H1 (cell line): ENCODE data around the gene LINC01488. TPM values are rescaled to one million over a fixed set of nuclear protein-coding genes. Genes with fewer than 3 reads are reported as not detected.

Experiments
- CTCF ChIA-PET: fragments of 300-600 bp; sonication (Branson Sonifier 250); formaldehyde crosslinking; loops from one replicate; lab custom pipeline; 2021; ENCODE audit not compliant: partially characterized antibody; lab: Charles Lee
- POLR2A ChIA-PET: fragments of 300-600 bp; sonication (Branson Sonifier 250); formaldehyde crosslinking; loops from one replicate; lab custom pipeline; 2021; ENCODE audit warnings: inconsistent platforms; ENCODE audit not compliant: partially characterized antibody; lab: Charles Lee
- DNase-seq, 2 experiments: peaks; one replicate each; pipeline versions ENCODE4 v3.0.0 to v3.0.0-alpha.2; 2010 to 2022; ENCODE audit warnings: low spot score in 2 of 2, low read depth in 1 of 2, mixed read lengths in 1 of 2
- FAIRE-seq: peaks from 2 replicates; lab custom pipeline; 2011; peaks lifted over from hg19 to GRCh38; lab: Jason Lieb, UNC
- H2AFZ ChIP-seq: 2 replicates; pipeline ENCODE4 v1.8.1; 2012; ENCODE audit warnings: low read length, inconsistent platforms
- H2AK5ac ChIP-seq: 2 replicates; pipeline ENCODE4 v1.6.1; 2013; ENCODE audit warnings: low read depth, low read length
- H2BK120ac ChIP-seq: replicated peaks from 2 replicates; pipeline ENCODE3; 2013; ENCODE audit warnings: low read depth, low read length, inconsistent platforms
- H2BK12ac ChIP-seq: 2 replicates; pipeline ENCODE4 v1.6.1; 2013; ENCODE audit warnings: low read depth, low read length
- H2BK15ac ChIP-seq: 2 replicates; pipeline ENCODE4 v1.6.1; 2013; ENCODE audit warnings: low read length
- H2BK20ac ChIP-seq: 2 replicates; pipeline ENCODE4 v1.6.1; 2013; ENCODE audit warnings: low read length
- H2BK5ac ChIP-seq: 2 replicates; pipeline ENCODE4 v1.6.1; 2013; ENCODE audit warnings: low read depth, low read length
- H3K14ac ChIP-seq: 2 replicates; pipeline ENCODE4 v1.6.1; 2013; ENCODE audit warnings: inconsistent platforms; ENCODE audit not compliant: insufficient read length
- H3K18ac ChIP-seq: 2 replicates; pipeline ENCODE4 v1.6.1; 2013; ENCODE audit warnings: low read length; ENCODE audit errors: extremely low read depth
- H3K23ac ChIP-seq: 2 replicates; pipeline ENCODE4 v1.6.1; 2013; ENCODE audit warnings: inconsistent platforms; ENCODE audit not compliant: insufficient read length
- H3K23me2 ChIP-seq: 2 replicates; pipeline ENCODE4 v1.6.1; 2013; ENCODE audit warnings: low read depth, low read length
- H3K27ac ChIP-seq: 2 replicates; pipeline ENCODE4 v1.6.1; 2011; ENCODE audit warnings: low read depth, low read length, inconsistent platforms
- H3K27me3 ChIP-seq, 4 experiments: replicated peaks in 1 of 4; 1 replicate in 1 of 4; 2 replicates in 3 of 4; pipeline versions ENCODE4 v1.6.1 to v1.8.1; 2011 to 2013; ENCODE audit warnings: low read length in 3 of 4, mild to moderate bottlenecking in 3 of 4, inconsistent platforms in 2 of 4, mixed read lengths in 2 of 4, moderate library complexity in 1 of 4; ENCODE audit not compliant: control insufficient read depth in 3 of 4, insufficient read depth in 3 of 4; ENCODE audit errors: extremely low read depth in 1 of 4
- H3K36me3 ChIP-seq, 4 experiments: 2 replicates each; pipeline versions ENCODE4 v1.6.1 to v1.8.1; 2011 to 2013; ENCODE audit warnings: mild to moderate bottlenecking in 4 of 4, low read length in 3 of 4, moderate library complexity in 2 of 4, control low read depth in 1 of 4, inconsistent platforms in 1 of 4; ENCODE audit not compliant: insufficient read depth in 4 of 4, control insufficient read depth in 2 of 4
- H3K4ac ChIP-seq: replicated peaks from 2 replicates; pipeline ENCODE3; 2013; ENCODE audit warnings: low read length, low read depth, mixed read lengths, inconsistent platforms; ENCODE audit not compliant: insufficient read length
- H3K4me1 ChIP-seq, 4 experiments: replicated peaks in 1 of 4; 1 replicate in 1 of 4; 2 replicates in 3 of 4; pipeline versions ENCODE4 v1.6.1 to v1.8.1; 2011 to 2013; ENCODE audit warnings: low read length in 3 of 4, inconsistent platforms in 2 of 4, mixed read lengths in 1 of 4; ENCODE audit not compliant: insufficient read depth in 4 of 4, control insufficient read depth in 3 of 4
- H3K4me2 ChIP-seq, 2 experiments: 2 replicates each; pipeline versions ENCODE4 v1.6.1 to v1.8.1; 2011 to 2013; ENCODE audit warnings: low read depth in 2 of 2, low read length in 2 of 2, control low read depth in 1 of 2, inconsistent platforms in 1 of 2, mild to moderate bottlenecking in 1 of 2; ENCODE audit not compliant: insufficient read depth in 1 of 2
- H3K4me3 ChIP-seq, 4 experiments: fragments of 200-600, 300-600 bp in 1 of 4; sonication (generic), shearing (Covaris generic), sonication (Bioruptor Twin) in 1 of 4; 2 replicates each; pipeline versions ENCODE4 v1.5.1 to v1.8.1; 2011 to 2016; ENCODE audit warnings: low read length in 4 of 4, low read depth in 3 of 4, control low read depth in 2 of 4, inconsistent platforms in 2 of 4, mild to moderate bottlenecking in 2 of 4, mixed read lengths in 1 of 4, moderate library complexity in 1 of 4; ENCODE audit not compliant: insufficient read depth in 2 of 4; ENCODE audit errors: extremely low read depth in 1 of 4
- H3K56ac ChIP-seq: replicated peaks from 2 replicates; pipeline ENCODE3; 2013; ENCODE audit warnings: low read depth, mild to moderate bottlenecking, mixed read lengths, low read length, inconsistent platforms; ENCODE audit not compliant: insufficient read length
- H3K79me1 ChIP-seq: 2 replicates; pipeline ENCODE4 v1.6.1; 2013; ENCODE audit warnings: low read depth, low read length, control low read depth
- H3K79me2 ChIP-seq, 2 experiments: 2 replicates each; pipeline versions ENCODE4 v1.6.1 to v1.8.1; 2012 to 2013; ENCODE audit warnings: low read length in 2 of 2, mild to moderate bottlenecking in 2 of 2, inconsistent platforms in 1 of 2; ENCODE audit not compliant: insufficient read depth in 2 of 2, control insufficient read depth in 1 of 2
- H3K9ac ChIP-seq, 4 experiments: replicated peaks in 1 of 4; 1 replicate in 1 of 4; 2 replicates in 3 of 4; pipeline versions ENCODE4 v1.6.1 to v1.8.1; 2011 to 2013; ENCODE audit warnings: low read depth in 3 of 4, low read length in 3 of 4, control low read depth in 2 of 4, mild to moderate bottlenecking in 2 of 4, moderate library complexity in 2 of 4, inconsistent platforms in 1 of 4; ENCODE audit errors: extremely low read depth in 1 of 4
- H3K9me3 ChIP-seq, 2 experiments: 2 replicates each; pipeline versions ENCODE4 v1.6.1 to v1.8.1; 2012 to 2013; ENCODE audit warnings: mild to moderate bottlenecking in 2 of 2, moderate library complexity in 2 of 2, control low read depth in 1 of 2, inconsistent platforms in 1 of 2, low read depth in 1 of 2, low read length in 1 of 2, mixed read lengths in 1 of 2; ENCODE audit not compliant: insufficient read depth in 2 of 2
- H4K20me1 ChIP-seq, 2 experiments: replicated peaks in 1 of 2; 2 replicates each; pipeline versions ENCODE3 to v1.8.1; 2011 to 2013; ENCODE audit warnings: inconsistent platforms in 2 of 2, low read length in 2 of 2, mild to moderate bottlenecking in 1 of 2; ENCODE audit not compliant: insufficient read depth in 2 of 2, control insufficient read depth in 1 of 2
- H4K5ac ChIP-seq: 2 replicates; pipeline ENCODE4 v1.6.1; 2013; ENCODE audit warnings: low read length, low read depth, mixed read lengths, inconsistent platforms; ENCODE audit not compliant: insufficient read length
- H4K8ac ChIP-seq: 2 replicates; pipeline ENCODE4 v1.8.0; 2013; ENCODE audit warnings: mild to moderate bottlenecking, moderate library complexity, low read length, inconsistent platforms; ENCODE audit not compliant: insufficient read depth; ENCODE audit errors: extremely low read depth
- H4K91ac ChIP-seq: replicated peaks from 2 replicates; pipeline ENCODE3; 2013; ENCODE audit warnings: low read length, mixed read lengths, inconsistent platforms; ENCODE audit not compliant: insufficient read length
- BCL11A ChIP-seq, 2 experiments: IDR thresholded peaks; one replicate each; pipeline ENCODE4 v1.6.1; 2011; ENCODE audit warnings: low read depth in 2 of 2, low read length in 2 of 2, mild to moderate bottlenecking in 2 of 2
- GABPA ChIP-seq: IDR thresholded peaks from 2 replicates; pipeline ENCODE4 v1.6.1; 2011; ENCODE audit warnings: mild to moderate bottlenecking, low read length, moderate library complexity, borderline replicate concordance; ENCODE audit not compliant: insufficient read depth
- GTF2F1 ChIP-seq: IDR thresholded peaks from 2 replicates; pipeline ENCODE4 v1.6.1; 2012; ENCODE audit warnings: low read depth, low read length, improper control_type of control experiment, borderline replicate concordance
- HDAC2 ChIP-seq, 2 experiments: fragments of 300-600 bp in 1 of 2; sonication (generic) in 1 of 2; IDR thresholded peaks; 2 replicates each; pipeline ENCODE4 v1.6.1; 2011 to 2012; ENCODE audit warnings: low read depth in 2 of 2, low read length in 2 of 2, mild to moderate bottlenecking in 2 of 2, moderate library complexity in 2 of 2, borderline replicate concordance in 1 of 2, inconsistent platforms in 1 of 2
- JUN ChIP-seq: IDR thresholded peaks from 2 replicates; pipeline ENCODE4 v1.6.1; 2011; ENCODE audit warnings: low read depth, mild to moderate bottlenecking, improper control_type of control experiment, low read length
- PHF8 ChIP-seq: fragments of 200-600 bp; sonication (generic); conservative IDR thresholded peaks from 2 replicates; pipeline ENCODE4 v1.7.1; 2012; ENCODE audit warnings: low read depth, mild to moderate bottlenecking, inconsistent platforms, low read length, moderate library complexity
- POLR2AphosphoS5 ChIP-seq: IDR thresholded peaks from 2 replicates; pipeline ENCODE4 v1.6.1; 2011; ENCODE audit warnings: low read depth, low read length
- RFX5 ChIP-seq: IDR thresholded peaks from 2 replicates; pipeline ENCODE4 v1.6.1; 2011; ENCODE audit warnings: low read depth, low read length, improper control_type of control experiment, borderline replicate concordance
- RNF2 ChIP-seq: fragments of 200-900, 300-1000 bp; sonication (generic); IDR thresholded peaks from 2 replicates; pipeline ENCODE4 v1.7.1; 2016; ENCODE audit warnings: borderline replicate concordance, low read depth, mild to moderate bottlenecking, antibody characterized with exemption, low read length; ENCODE audit not compliant: poor library complexity, severe bottlenecking; ENCODE audit errors: missing control alignments
- SRF ChIP-seq: IDR thresholded peaks from 2 replicates; pipeline ENCODE4 v1.6.1; 2011; ENCODE audit warnings: mild to moderate bottlenecking, low read depth, low read length, moderate library complexity
- TBP ChIP-seq: IDR thresholded peaks from 2 replicates; pipeline ENCODE4 v1.6.1; 2011; ENCODE audit warnings: low read depth, low read length, improper control_type of control experiment
- TEAD4 ChIP-seq: IDR thresholded peaks from 2 replicates; pipeline ENCODE4 v1.6.1; 2012; ENCODE audit warnings: low read depth, low read length, inconsistent platforms, mixed read lengths
- whole genome bisulfite sequencing, 2 experiments: shearing (Covaris generic) in 1 of 2; methylation state at CpG; one replicate each; pipeline versions ENCODE4 v1.1.6 to v1.1.7; 2013 to 2015; ENCODE audit warnings: low lambda C conversion rate in 2 of 2, mixed read lengths in 2 of 2, inconsistent platforms in 1 of 2, low coverage in 1 of 2, missing lambda C conversion rate in 1 of 2; ENCODE audit not compliant: insufficient replicate concordance in 2 of 2, insufficient coverage in 1 of 2, insufficient read length in 1 of 2; ENCODE audit errors: extremely low coverage in 1 of 2, missing lambda C conversion rate in 1 of 2; 5-methylcytosine and 5-hydroxymethylcytosine counted together
- polyA plus RNA-seq, 7 experiments: library from polyadenylated mRNA; depleted of rRNA in 3 of 7; stranded (reverse) in 5 of 7; unstranded in 2 of 7; fragments of >200 nt in 5 of 7; fragments of 200-250 nt in 2 of 7; gene quantifications; 1 replicate in 5 of 7; 2 replicates in 1 of 7; 4 replicates in 1 of 7; pipeline versions ENCODE4 v1.2.1 to v1.2.3, GENCODE V29; 2011 to 2013; ENCODE audit warnings: missing spikeins in 2 of 7, mixed read lengths in 2 of 7
- total RNA-seq: library from RNA; stranded (reverse); fragmentation: NEBNext Ultra II Directional; extraction: Animal tissue kit (Norgen Biotek cat#: 25700); gene quantifications from 2 replicates; pipeline ENCODE4 v1.2.1, GENCODE V29; 2021
- TF ChIP-seq, protein P1 (sequence below): IDR thresholded peaks from 2 replicates; pipeline ENCODE4 v1.6.1; 2012; ENCODE audit warnings: inconsistent platforms

The LINC01488 gene
- total and polyA plus RNA-seq, 2 of the 8 experiments (the other 6 are each of a cell fraction or from before 2014, with no cell fraction given), result not detected

DNA sequence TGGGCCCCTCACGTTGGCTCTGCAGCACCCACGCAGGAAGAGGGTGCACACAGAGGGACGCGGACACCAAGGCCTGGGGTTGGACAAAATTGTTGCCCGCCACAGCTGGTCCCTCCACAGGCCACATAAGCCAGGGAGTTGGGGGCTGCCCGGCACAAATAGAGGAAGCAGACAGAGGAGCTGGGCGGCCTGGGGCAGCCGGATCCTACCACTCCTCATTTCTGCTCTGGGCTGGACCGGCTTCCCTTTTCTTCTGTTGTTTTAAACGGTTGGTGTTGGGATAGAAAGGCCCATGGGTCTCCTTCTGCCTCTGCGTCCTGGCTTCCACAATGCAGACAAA is 36.4 kb upstream of the LINC01488 start:
- H3K4me2 ChIP-seq, result no peak overlapping the region
- no peak overlapping the region for H3K9ac ChIP-seq
- no peak overlapping the region for H2BK20ac ChIP-seq
- no peaks in the 10 kb centered on the region; a peak in 2 of 7 replicates for H3K27me3 ChIP-seq
- H3K18ac ChIP-seq, result no peak overlapping the region
- DNase-seq (no peak), FAIRE-seq (no peak)
- H3K23ac ChIP-seq, result no peak overlapping the region
- H2BK120ac ChIP-seq, result peak overlapping the region; percentile 58
- no peak overlapping the region for H3K56ac ChIP-seq
- H4K20me1 ChIP-seq, result no peaks in the 10 kb centered on the region
- WGBS, 2 experiments, result 94% methylated on average over 10 of the region's 11 CpGs; no CpG with 5 or more reads in 1 of the 2 experiments
- H4K8ac ChIP-seq, result no peak overlapping the region; the same call in 1 of the 2 replicates
- no peak overlapping the region for H3K14ac ChIP-seq
- H3K9me3 ChIP-seq, result no peaks in the 10 kb centered on the region
- H3K27ac ChIP-seq, result no peak overlapping the region
- no peaks in the 10 kb centered on the region for H3K79me2 ChIP-seq
- no peaks in the 10 kb centered on the region for H3K23me2 ChIP-seq
- H3K4me1 ChIP-seq, result peaks cover 13 to 29% (median 21%) of the 10 kb centered on the region in 4 experiments
- H2BK5ac ChIP-seq, result peak overlapping the region; percentile 71; the same call in 1 of the 2 replicates
- no peak overlapping the region for H3K4ac ChIP-seq
- no peaks in the 10 kb centered on the region for H3K79me1 ChIP-seq
- ChIA-PET CTCF (interaction anchor here (0.6 to 2.7 kb wide), 6 partner anchors 17 to 656 kb away, joined by 3 to 10 read pairs (median 4); partner anchors contain the start of gene MYEOV), POLR2A (no interaction called here)
- H4K5ac ChIP-seq, result no peak overlapping the region
- no peak overlapping the region for H2AFZ ChIP-seq
- H3K4me3 ChIP-seq, result no peak overlapping the region
- H2AK5ac ChIP-seq, result no peak overlapping the region; the same call in 1 of the 2 replicates
- H3K36me3 ChIP-seq, result no peaks in the 10 kb centered on the region
- 0 out of 2 replicates have a peak overlapping the region, but pooled peaks have one; percentile 53 for H2BK12ac ChIP-seq
- peak overlapping the region; percentile 37 for H4K91ac ChIP-seq
- no peak overlapping the region for H2BK15ac ChIP-seq
- TF ChIP-seq RNF2 (no peak), RFX5 (no peak), TEAD4 (no peak), GTF2F1 (no peak), POLR2AphosphoS5 (no peak), SRF (no peak), BCL11A (IDR thresholded peaks at IDR 0.05; ENCODE audit: low read depth in 2 of 2, low read length in 2 of 2) (no peak), PHF8 (no peak), TBP (no peak), JUN (no peak), GABPA (no peak), HDAC2 (IDR thresholded peaks at IDR 0.05; ENCODE audit: borderline replicate concordance in 1 of 2, low read depth in 2 of 2, low read length in 2 of 2) (no peak)
- TF ChIP-seq, protein P1, sequence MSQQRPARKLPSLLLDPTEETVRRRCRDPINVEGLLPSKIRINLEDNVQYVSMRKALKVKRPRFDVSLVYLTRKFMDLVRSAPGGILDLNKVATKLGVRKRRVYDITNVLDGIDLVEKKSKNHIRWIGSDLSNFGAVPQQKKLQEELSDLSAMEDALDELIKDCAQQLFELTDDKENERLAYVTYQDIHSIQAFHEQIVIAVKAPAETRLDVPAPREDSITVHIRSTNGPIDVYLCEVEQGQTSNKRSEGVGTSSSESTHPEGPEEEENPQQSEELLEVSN, result no peak
